ENCODE measurements around the gene PI4KA. TPM values are rescaled to one million over a fixed set of nuclear protein-coding genes. Genes with fewer than 3 reads are reported as not detected.
A peak's percentile ranks its signal among the peaks of the same experiment; 100 is the strongest.

Gene PI4KA
- total RNA-seq, 3 donors from 2014 or later (not counting 1 experiment from before 2014, with no cell fraction given): 208 to 233 (median 215) TPM

- no peak overlapping the region for H3K4me3 ChIP-seq (ENCODE audit: low read length)
- intact Hi-C loops (cut with micrococcal nuclease): no loop called here
- Mint-ChIP-seq H3K36me3 (no peaks in the 10 kb centered on the region), H3K4me1 (peaks cover 0 to 4% of the 10 kb centered on the region in 2 donors), H3K4me3 (no peak overlapping the region), H3K27ac (peak overlapping the region in 1 of 2 donors; percentile 59), H3K9me3 (no peaks in the 10 kb centered on the region), H3K27me3 (ENCODE audit: low read depth in 2 of 2) (no peaks in the 10 kb centered on the region)
- WGBS (ENCODE audit: insufficient coverage): 97% methylated on average over 12 of the region's 12 CpGs
- DNase-seq (no peak), ATAC-seq (no peak)
- peaks cover 70% of the 10 kb centered on the region for H3K36me3 ChIP-seq (ENCODE audit: control insufficient read depth, insufficient read depth, low read length)
- TF ChIP-seq CTCF (IDR thresholded peaks at IDR 0.05): no peak
- H3K27ac ChIP-seq (ENCODE audit: low read length): no peak overlapping the region
- H3K9me3 ChIP-seq (ENCODE audit: control insufficient read depth, insufficient read depth, low read length): no peaks in the 10 kb centered on the region
- no peaks in the 10 kb centered on the region for H3K4me1 ChIP-seq (ENCODE audit: control insufficient read depth, insufficient read depth, low read length)
- H3K27me3 ChIP-seq (ENCODE audit: control insufficient read depth, insufficient read depth, low read length): no peaks in the 10 kb centered on the region
Observed at GRCh38 chr22:20792221-20792965, 66.2 kb downstream of the PI4KA start.

GRCh38 chr22:20788627-20789344 is 69.8 kb downstream of the PI4KA start:
- Histone ChIP-seq H3K4me1 (ENCODE audit: control insufficient read depth, insufficient read depth, low read length) (no peaks in the 10 kb centered on the region), H3K9me3 (ENCODE audit: control insufficient read depth, insufficient read depth, low read length) (no peaks in the 10 kb centered on the region), H3K36me3 (ENCODE audit: control insufficient read depth, insufficient read depth, low read length) (peaks cover 54% of the 10 kb centered on the region), H3K27ac (ENCODE audit: low read length) (no peak overlapping the region), H3K27me3 (ENCODE audit: control insufficient read depth, insufficient read depth, low read length) (no peaks in the 10 kb centered on the region), H3K4me3 (ENCODE audit: low read length) (no peak overlapping the region)
- Mint-ChIP-seq H3K27me3 (ENCODE audit: low read depth in 2 of 2) (no peaks in the 10 kb centered on the region), H3K9me3 (no peaks in the 10 kb centered on the region), H3K4me1 (peaks cover 0 to 4% of the 10 kb centered on the region in 2 donors), H3K27ac (no peak overlapping the region), H3K36me3 (no peaks in the 10 kb centered on the region), H3K4me3 (no peak overlapping the region)
- no peak for DNase-seq
- ATAC-seq: no peak
- intact Hi-C loops (cut with micrococcal nuclease): no loop called here
- 90% methylated on average over 5 of the region's 5 CpGs for WGBS (ENCODE audit: insufficient coverage)
- no peak for TF ChIP-seq CTCF (IDR thresholded peaks at IDR 0.05)

DNA sequence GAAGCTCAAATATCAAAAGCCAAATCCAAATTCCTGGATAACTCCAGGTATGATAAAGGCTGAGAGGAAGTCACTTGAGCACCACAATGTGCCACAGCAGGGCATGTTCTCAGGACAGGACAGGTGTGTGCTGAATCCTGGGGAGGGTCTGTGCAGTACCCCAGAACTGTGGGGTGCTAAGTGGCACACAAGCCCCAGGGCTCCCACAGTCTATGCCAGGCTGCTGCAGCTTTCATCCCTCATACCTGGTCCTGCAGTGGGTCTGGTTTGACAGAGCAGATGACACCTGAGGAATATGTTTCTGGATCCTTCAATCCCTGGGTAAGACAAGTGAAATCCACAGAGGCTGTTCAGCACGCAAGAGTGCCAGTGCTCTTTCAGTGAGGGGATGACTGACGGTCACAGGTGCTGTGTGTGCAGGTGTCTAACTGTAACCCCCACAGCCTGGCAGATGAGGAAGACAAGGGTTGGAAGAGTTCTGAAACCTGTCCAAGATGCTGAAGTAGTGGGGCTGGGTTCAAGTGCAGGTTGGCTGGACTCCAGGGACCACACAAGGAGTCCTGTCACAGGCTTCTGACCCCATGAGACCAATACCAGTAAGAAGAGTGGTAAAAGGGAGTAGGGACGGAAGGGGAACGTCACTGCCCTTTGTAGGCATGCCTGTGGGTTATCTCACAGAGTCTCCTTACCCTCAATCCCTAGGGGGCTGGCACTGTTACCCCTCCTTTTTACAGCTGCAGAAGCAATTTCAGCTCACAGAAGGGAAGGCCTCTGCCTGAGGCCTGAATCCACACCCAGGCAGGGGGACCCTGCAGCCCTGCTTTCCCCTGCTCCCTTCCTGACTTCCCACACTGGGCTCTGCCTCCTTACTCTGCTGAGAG is 70.6 kb downstream of the PI4KA start:
- Mint-ChIP-seq H3K4me3 (no peak overlapping the region), H3K27ac (no peak overlapping the region), H3K27me3 (ENCODE audit: low read depth in 2 of 2) (no peaks in the 10 kb centered on the region), H3K36me3 (no peaks in the 10 kb centered on the region), H3K4me1 (peaks cover 0 to 4% of the 10 kb centered on the region in 2 donors), H3K9me3 (no peaks in the 10 kb centered on the region)
- H3K27me3 ChIP-seq (ENCODE audit: control insufficient read depth, insufficient read depth, low read length): no peaks in the 10 kb centered on the region
- no peak for DNase-seq
- 100% methylated on average over 4 of the region's 4 CpGs for WGBS (ENCODE audit: insufficient coverage)
- H3K27ac ChIP-seq (ENCODE audit: low read length): no peak overlapping the region
- no peak for ATAC-seq
- no peaks in the 10 kb centered on the region for H3K4me1 ChIP-seq (ENCODE audit: control insufficient read depth, insufficient read depth, low read length)
- no peak overlapping the region for H3K4me3 ChIP-seq (ENCODE audit: low read length)
- TF ChIP-seq CTCF (IDR thresholded peaks at IDR 0.05): no peak
- peaks cover 54% of the 10 kb centered on the region for H3K36me3 ChIP-seq (ENCODE audit: control insufficient read depth, insufficient read depth, low read length)
- intact Hi-C loops (cut with micrococcal nuclease): no loop called here
- H3K9me3 ChIP-seq (ENCODE audit: control insufficient read depth, insufficient read depth, low read length): no peaks in the 10 kb centered on the region

Data from natural killer cell (primary cell).